VCaP (cell line): ENCODE measurements around the gene C2orf72.
A peak's percentile ranks its signal among the peaks of the same experiment; 100 is the strongest.

Source experiments
- H3K27ac ChIP-seq: fragments of 450-650 bp; 2 replicates; pipeline ENCODE4 v1.5.1; 2017
- TF ChIP-seq, protein P1 (sequence below): fragments of 450-650 bp; conservative IDR thresholded peaks from 2 replicates; pipeline ENCODE4 v1.5.1; 2017; ENCODE audit warnings: mild to moderate bottlenecking, moderate library complexity

The C2orf72 gene

GRCh38 chr2:231029563-231029962 lies 7.8 kb upstream of the C2orf72 start:
- no peak overlapping the region for H3K27ac ChIP-seq
- TF ChIP-seq, protein P1, sequence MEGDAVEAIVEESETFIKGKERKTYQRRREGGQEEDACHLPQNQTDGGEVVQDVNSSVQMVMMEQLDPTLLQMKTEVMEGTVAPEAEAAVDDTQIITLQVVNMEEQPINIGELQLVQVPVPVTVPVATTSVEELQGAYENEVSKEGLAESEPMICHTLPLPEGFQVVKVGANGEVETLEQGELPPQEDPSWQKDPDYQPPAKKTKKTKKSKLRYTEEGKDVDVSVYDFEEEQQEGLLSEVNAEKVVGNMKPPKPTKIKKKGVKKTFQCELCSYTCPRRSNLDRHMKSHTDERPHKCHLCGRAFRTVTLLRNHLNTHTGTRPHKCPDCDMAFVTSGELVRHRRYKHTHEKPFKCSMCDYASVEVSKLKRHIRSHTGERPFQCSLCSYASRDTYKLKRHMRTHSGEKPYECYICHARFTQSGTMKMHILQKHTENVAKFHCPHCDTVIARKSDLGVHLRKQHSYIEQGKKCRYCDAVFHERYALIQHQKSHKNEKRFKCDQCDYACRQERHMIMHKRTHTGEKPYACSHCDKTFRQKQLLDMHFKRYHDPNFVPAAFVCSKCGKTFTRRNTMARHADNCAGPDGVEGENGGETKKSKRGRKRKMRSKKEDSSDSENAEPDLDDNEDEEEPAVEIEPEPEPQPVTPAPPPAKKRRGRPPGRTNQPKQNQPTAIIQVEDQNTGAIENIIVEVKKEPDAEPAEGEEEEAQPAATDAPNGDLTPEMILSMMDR = no peak

GRCh38 chr2:231030725-231031124 lies 6.6 kb upstream of the C2orf72 start:
- TF ChIP-seq, protein P1 = no peak
- H3K27ac ChIP-seq = no peak overlapping the region

DNA sequence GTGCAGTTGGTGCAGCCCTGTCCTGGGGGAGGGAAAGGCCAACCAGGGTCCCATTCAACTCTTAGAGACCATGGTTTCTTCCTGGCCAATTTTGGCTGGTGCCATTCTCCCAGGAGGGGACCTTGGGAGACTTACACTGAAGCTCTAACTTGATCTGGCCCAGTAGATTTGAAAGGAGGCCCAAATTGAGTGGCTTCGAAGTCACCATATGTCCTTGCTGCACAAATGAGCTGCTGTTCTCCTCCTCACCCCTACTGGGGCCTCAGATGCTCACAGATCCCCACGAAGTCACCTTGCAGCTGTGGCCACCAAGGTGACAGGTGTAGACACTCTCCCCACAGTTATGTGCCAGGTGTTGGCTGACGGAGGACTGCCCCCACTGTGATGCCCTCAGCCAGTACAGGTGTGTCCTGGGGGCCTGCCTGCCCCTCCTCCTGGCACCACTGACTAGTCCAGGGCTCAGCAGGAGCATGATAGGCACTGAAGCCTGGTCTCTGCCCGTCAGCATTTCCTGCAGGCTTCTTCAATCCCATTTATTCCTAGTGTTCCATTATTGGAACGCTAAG lies 4.7 kb upstream of the C2orf72 start:
- peak overlapping the region; percentile 80; the same call in 1 of the 2 replicates for H3K27ac ChIP-seq
- TF ChIP-seq, protein P1 = no peak

DNA sequence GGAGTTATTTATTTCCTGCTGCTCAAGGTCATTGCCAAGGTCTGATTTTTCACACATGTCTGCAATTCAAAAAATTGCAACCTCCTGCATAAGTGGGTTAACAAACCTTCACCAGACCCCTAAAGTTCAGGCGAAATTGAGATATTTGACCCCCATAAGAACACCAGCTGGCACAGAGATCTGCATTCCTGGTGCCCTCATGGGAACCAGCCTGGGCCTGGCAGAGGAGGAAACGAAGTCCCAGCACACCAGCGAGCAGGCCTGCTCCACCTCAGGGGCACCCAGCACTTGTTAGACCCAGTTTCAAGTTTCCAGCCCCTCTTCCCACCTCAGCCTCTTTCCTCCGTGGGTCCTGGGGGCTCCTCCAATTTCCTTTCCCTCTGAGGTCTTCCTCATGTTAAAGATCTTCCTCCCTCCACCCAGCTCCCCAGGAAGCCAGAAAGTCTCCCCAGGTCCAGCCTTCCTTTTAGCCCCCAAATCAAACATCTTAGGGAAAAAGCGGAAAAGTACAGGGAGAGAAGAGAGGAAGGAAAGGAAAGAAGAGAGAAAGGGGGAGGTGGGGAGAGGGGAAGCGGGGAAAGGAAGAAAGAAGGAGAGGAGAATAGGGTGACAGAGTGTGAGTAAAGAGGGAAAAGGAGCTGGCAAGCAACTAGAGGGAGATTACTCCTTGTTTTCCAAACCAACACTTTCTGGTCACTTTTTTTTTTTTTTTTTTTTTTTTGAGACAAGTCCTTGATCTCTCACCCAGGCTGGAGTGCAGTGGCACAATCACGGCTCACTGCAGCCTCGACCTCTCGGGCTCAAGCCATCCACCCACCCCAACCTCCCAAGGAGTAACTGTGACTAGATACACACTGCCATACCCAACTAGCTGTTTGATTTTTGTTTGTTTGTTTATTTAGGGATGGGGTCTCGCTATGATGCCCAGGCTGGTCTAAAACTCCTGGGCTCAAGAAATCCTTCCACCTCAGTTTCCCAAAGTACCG lies 3.9 kb upstream of the C2orf72 start:
- TF ChIP-seq, protein P1 = no peak
- H3K27ac ChIP-seq = peak overlapping the region; percentile 80

- H3K27ac ChIP-seq = peak overlapping the region; percentile 80
- TF ChIP-seq, protein P1 = no peak
Measured at GRCh38 chr2:231034291-231034882, 2.9 kb upstream of the C2orf72 start.

- no peak overlapping the region; the same call in 1 of the 2 replicates for H3K27ac ChIP-seq
- TF ChIP-seq, protein P1 = no peak
Measured at GRCh38 chr2:231036131-231036530, 1.2 kb upstream of the C2orf72 start.

DNA sequence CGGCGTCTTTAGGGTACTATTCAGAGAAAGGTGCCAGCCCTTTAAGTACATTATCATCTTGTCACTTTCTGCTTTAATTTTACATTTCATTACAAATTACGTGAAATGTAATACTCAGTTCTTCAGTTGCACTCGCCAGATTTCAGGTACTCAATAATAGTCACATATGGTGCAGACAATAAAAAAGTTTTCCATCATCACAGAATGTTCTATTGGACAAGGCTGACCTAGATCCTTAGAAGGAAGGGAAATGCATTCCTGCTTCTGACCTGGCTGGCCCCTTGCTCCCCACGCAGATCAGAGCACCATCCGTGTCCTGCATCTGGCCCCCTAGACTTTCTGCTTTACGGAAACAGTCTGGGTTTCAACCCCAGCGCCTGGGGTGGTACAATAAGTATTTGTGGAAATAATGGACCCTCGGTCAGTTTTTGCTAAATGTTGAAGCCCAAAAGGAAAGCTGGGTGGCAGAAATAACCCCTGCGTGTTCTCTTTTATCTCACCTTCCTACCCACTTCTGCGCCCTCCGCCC lies 681 bp upstream of the C2orf72 start:
- no peak overlapping the region for H3K27ac ChIP-seq

More for the DNA sequence above, 681 bp upstream of the C2orf72 start:
- TF ChIP-seq, protein P1 = no peak
